GM23248 (cell line): ENCODE results near the gene URB1. TPM values are rescaled to one million over a fixed set of nuclear protein-coding genes. Genes with fewer than 3 reads are reported as not detected.

Experiments
- DNase-seq: peaks from one replicate; pipeline ENCODE4 v3.0.0-alpha.2; 2015
- H2AFZ ChIP-seq: fragments of 200-600 bp; sonication (generic); 2 replicates; pipeline ENCODE4 v1.6.1; 2016; ENCODE audit warnings: antibody characterized with exemption
- H3F3A ChIP-seq: fragments of 200-600 bp; sonication (generic); 2 replicates; pipeline ENCODE4 v1.6.1; 2016; ENCODE audit warnings: mild to moderate bottlenecking, antibody characterized with exemption, mixed run types; ENCODE audit not compliant: insufficient read depth
- H3K27ac ChIP-seq: fragments of 200-600 bp; sonication (generic); 2 replicates; pipeline ENCODE4 v1.5.1; 2016; ENCODE audit warnings: mild to moderate bottlenecking
- H3K27me3 ChIP-seq: fragments of 200-600 bp; sonication (generic); replicated peaks from 2 replicates; pipeline ENCODE4 v1.6.1; 2016; ENCODE audit warnings: mild to moderate bottlenecking; ENCODE audit not compliant: insufficient read depth
- H3K36me3 ChIP-seq: fragments of 200-600 bp; sonication (generic); 2 replicates; pipeline ENCODE4 v1.6.1; 2016; ENCODE audit warnings: low read depth, mild to moderate bottlenecking
- H3K4me1 ChIP-seq: fragments of 200-600 bp; sonication (generic); 2 replicates; pipeline ENCODE4 v1.6.1; 2016; ENCODE audit warnings: mild to moderate bottlenecking; ENCODE audit not compliant: insufficient read depth
- H3K4me2 ChIP-seq: fragments of 200-600 bp; sonication (generic); one replicate; pipeline ENCODE4 v1.6.1; 2016; ENCODE audit warnings: mild to moderate bottlenecking; ENCODE audit not compliant: unreplicated experiment
- H3K4me3 ChIP-seq: fragments of 200-600 bp; sonication (generic); 2 replicates; pipeline ENCODE4 v1.5.1; 2016; ENCODE audit warnings: mild to moderate bottlenecking
- H3K79me2 ChIP-seq: fragments of 200-600 bp; sonication (generic); 2 replicates; pipeline ENCODE4 v1.6.1; 2016; ENCODE audit warnings: mild to moderate bottlenecking; ENCODE audit not compliant: insufficient read depth
- H3K9ac ChIP-seq: fragments of 200-600 bp; sonication (generic); 2 replicates; pipeline ENCODE4 v1.6.1; 2016; ENCODE audit warnings: mild to moderate bottlenecking
- H3K9me2 ChIP-seq: fragments of 200-600 bp; sonication (generic); 2 replicates; pipeline ENCODE4 v1.6.1; 2016; ENCODE audit warnings: mixed run types, mild to moderate bottlenecking, moderate library complexity; ENCODE audit not compliant: insufficient read depth
- H3K9me3 ChIP-seq: fragments of 200-600 bp; sonication (generic); one replicate; pipeline ENCODE4 v1.6.1; 2017; ENCODE audit warnings: low read depth
- H4K20me1 ChIP-seq: fragments of 200-600 bp; sonication (generic); 2 replicates; pipeline ENCODE4 v1.6.0; 2016; ENCODE audit not compliant: insufficient read depth
- EZH2 ChIP-seq: fragments of 200-600 bp; sonication (generic); IDR thresholded peaks from 2 replicates; pipeline ENCODE4 v1.6.1; 2018; ENCODE audit warnings: antibody characterized with exemption, mild to moderate bottlenecking; ENCODE audit not compliant: insufficient read depth, poor library complexity, severe bottlenecking
- EZH2phosphoT487 ChIP-seq: fragments of 200-600 bp; sonication (generic); IDR thresholded peaks from 2 replicates; pipeline ENCODE4 v1.6.1; 2018; ENCODE audit warnings: antibody characterized with exemption, moderate library complexity, mild to moderate bottlenecking, low read depth; ENCODE audit not compliant: insufficient read depth
- WGBS, 2 experiments: methylation state at CpG; one replicate each; pipeline ENCODE4 v1.1.6; 2015 to 2017; ENCODE audit warnings: low lambda C conversion rate in 2 of 2, low coverage in 1 of 2; ENCODE audit errors: missing lambda C conversion rate in 2 of 2; 5-methylcytosine and 5-hydroxymethylcytosine counted together
- in situ Hi-C: fragments of 300-500 bp; cut with MboI; formaldehyde crosslinking; loops from 2 replicates; pipeline ENCODE4 v1.15.0; 2020
- polyA plus RNA-seq: library from polyadenylated mRNA; unstranded; fragments of >200 nt; fragmentation: Nextera tagmentation; extraction: Ambion mirVana; gene quantifications from 2 replicates; pipeline ENCODE4 v1.2.1, GENCODE V29; 2016
- total RNA-seq: library from RNA; depleted of rRNA; stranded (reverse); fragments of >200 nt; shearing (Covaris generic); gene quantifications from 2 replicates; pipeline ENCODE4 v1.2.3, GENCODE V29; 2014

Gene URB1
- total and polyA plus RNA-seq, 2 experiments from 2014 or later, result 4.9 to 15.7 TPM

- Histone ChIP-seq H2AFZ (no peak overlapping the region), H3F3A (peaks cover 21% of the 10 kb centered on the region), H3K79me2 (peaks cover 95% of the 10 kb centered on the region), H3K27ac (peak overlapping the region; percentile 71; the same call in 1 of the 2 replicates), H3K4me3 (no peak overlapping the region), H3K4me2 (no peak overlapping the region), H3K36me3 (peaks cover 9% of the 10 kb centered on the region), H4K20me1 (no peaks in the 10 kb centered on the region; the same call in 1 of the 2 replicates), H3K9me2 (no peaks in the 10 kb centered on the region), H3K9me3 (no peaks in the 10 kb centered on the region), H3K9ac (no peak overlapping the region), H3K27me3 (no peaks in the 10 kb centered on the region), H3K4me1 (peaks cover 33% of the 10 kb centered on the region)
- 76 to 77% methylated on average over 9 of the region's 9 CpGs for WGBS, 2 experiments
- no peak for DNase-seq
- in situ Hi-C loops, result no loop called here
- no peak for TF ChIP-seq EZH2
- TF ChIP-seq EZH2phosphoT487, result no peak
Measured at GRCh38 chr21:32388306-32388705, 4.5 kb downstream of the URB1 start.

DNA sequence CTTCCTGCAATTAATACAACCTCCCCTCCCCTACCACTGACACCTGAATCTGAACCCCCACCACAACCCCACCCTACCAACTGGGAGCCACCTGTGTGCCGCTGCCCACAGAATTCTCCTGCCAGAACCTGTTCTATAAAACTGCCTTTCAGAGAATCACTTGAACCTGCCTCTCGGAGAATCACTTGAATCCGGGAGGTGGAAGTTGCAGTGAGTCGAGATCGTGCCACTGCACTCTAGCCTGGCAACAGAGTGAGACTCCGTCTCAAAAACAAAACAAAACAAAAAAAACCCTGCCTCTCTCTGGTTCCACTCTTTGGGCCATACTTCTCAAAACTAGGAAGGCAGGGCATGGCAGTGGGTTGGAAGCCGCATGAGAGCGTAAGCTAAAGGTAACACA lies 5.7 kb downstream of the URB1 start:
- no peak overlapping the region for H3K4me2 ChIP-seq
- H3F3A ChIP-seq, result peaks cover 26% of the 10 kb centered on the region
- H3K79me2 ChIP-seq, result peaks cover 90% of the 10 kb centered on the region
- no peak overlapping the region for H2AFZ ChIP-seq
- H3K9me2 ChIP-seq, result no peaks in the 10 kb centered on the region
- in situ Hi-C loops, result no loop called here
- no peaks in the 10 kb centered on the region; the same call in 1 of the 2 replicates for H4K20me1 ChIP-seq
- peaks cover 39% of the 10 kb centered on the region for H3K4me1 ChIP-seq
- H3K36me3 ChIP-seq, result peaks cover 9% of the 10 kb centered on the region
- H3K27ac ChIP-seq, result no peak overlapping the region
- DNase-seq, result no peak
- H3K27me3 ChIP-seq, result no peaks in the 10 kb centered on the region
- 96 to 98% methylated on average over 8 of the region's 8 CpGs for WGBS, 2 experiments
- no peak overlapping the region for H3K4me3 ChIP-seq
- H3K9me3 ChIP-seq, result no peaks in the 10 kb centered on the region
- no peak overlapping the region for H3K9ac ChIP-seq
- no peak for TF ChIP-seq EZH2
- TF ChIP-seq EZH2phosphoT487, result no peak

- Histone ChIP-seq H3K4me3 (no peak overlapping the region), H3K4me1 (peaks cover 39% of the 10 kb centered on the region), H3K36me3 (peaks cover 13% of the 10 kb centered on the region), H3K27me3 (no peaks in the 10 kb centered on the region), H3F3A (peaks cover 34% of the 10 kb centered on the region), H4K20me1 (no peaks in the 10 kb centered on the region; the same call in 1 of the 2 replicates), H3K79me2 (peaks cover 86% of the 10 kb centered on the region), H3K9me3 (no peaks in the 10 kb centered on the region), H3K9me2 (no peaks in the 10 kb centered on the region), H3K27ac (peak overlapping the region; percentile 25; the same call in 1 of the 2 replicates), H3K9ac (no peak overlapping the region), H3K4me2 (no peak overlapping the region), H2AFZ (no peak overlapping the region)
- peak; percentile 29 for DNase-seq
- WGBS, 2 experiments, result 93 to 96% methylated on average over 6 of the region's 6 CpGs
- TF ChIP-seq EZH2phosphoT487 (no peak), EZH2 (no peak)
- in situ Hi-C loops, result no loop called here
Measured at GRCh38 chr21:32386195-32386870, 6.5 kb downstream of the URB1 start.

DNA sequence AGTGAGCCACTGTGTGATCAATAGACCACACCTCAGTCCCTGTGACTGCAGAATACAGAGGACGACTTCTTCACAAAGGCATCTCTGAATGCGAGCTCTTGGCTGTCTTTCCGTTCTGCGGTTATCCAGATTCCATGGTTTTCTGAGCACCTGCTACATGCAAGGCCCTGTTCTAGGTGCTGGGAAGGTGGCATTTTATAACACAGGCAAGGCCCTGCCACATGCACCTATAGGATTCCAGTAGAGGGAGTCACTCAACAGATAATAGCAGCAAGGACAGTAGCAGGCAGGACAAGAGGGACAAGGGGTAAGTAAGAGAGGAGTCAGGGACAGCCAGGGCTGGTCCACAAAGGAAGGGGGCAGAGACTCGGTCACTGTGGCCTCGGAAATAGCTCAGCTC lies 9.0 kb downstream of the URB1 start:
- TF ChIP-seq EZH2 (no peak), EZH2phosphoT487 (no peak)
- peaks cover 86% of the 10 kb centered on the region for H3K79me2 ChIP-seq
- H3K9ac ChIP-seq, result no peak overlapping the region
- no peak overlapping the region for H3K4me3 ChIP-seq
- H3K9me3 ChIP-seq, result no peaks in the 10 kb centered on the region
- peaks cover 33% of the 10 kb centered on the region for H3K4me1 ChIP-seq
- WGBS, 2 experiments, result 84 to 86% methylated on average over 6 of the region's 6 CpGs
- H3K27ac ChIP-seq, result no peak overlapping the region
- no peak overlapping the region for H3K4me2 ChIP-seq
- in situ Hi-C loops, result no loop called here
- no peak overlapping the region for H2AFZ ChIP-seq
- no peaks in the 10 kb centered on the region for H3K27me3 ChIP-seq
- H3F3A ChIP-seq, result peaks cover 29% of the 10 kb centered on the region
- H4K20me1 ChIP-seq, result no peaks in the 10 kb centered on the region; the same call in 1 of the 2 replicates
- peaks cover 31% of the 10 kb centered on the region for H3K36me3 ChIP-seq
- H3K9me2 ChIP-seq, result no peaks in the 10 kb centered on the region
- DNase-seq, result no peak
